HG02981 (cell line): ENCODE results near the gene PHKA2.
"Not testable (repeated sequence)": the region's sequence is repeated elsewhere in the genome, so short reads cannot be mapped to it uniquely, and the experiment has no call there.

Experiments
- ATAC-seq: cut with Tn5 transposase; IDR thresholded peaks from one replicate; pipeline ENCODE4 v1.9.1; 2021; ENCODE audit warnings: mild to moderate bottlenecking, moderate library complexity; ENCODE audit not compliant: unreplicated experiment

Gene PHKA2, protein sequence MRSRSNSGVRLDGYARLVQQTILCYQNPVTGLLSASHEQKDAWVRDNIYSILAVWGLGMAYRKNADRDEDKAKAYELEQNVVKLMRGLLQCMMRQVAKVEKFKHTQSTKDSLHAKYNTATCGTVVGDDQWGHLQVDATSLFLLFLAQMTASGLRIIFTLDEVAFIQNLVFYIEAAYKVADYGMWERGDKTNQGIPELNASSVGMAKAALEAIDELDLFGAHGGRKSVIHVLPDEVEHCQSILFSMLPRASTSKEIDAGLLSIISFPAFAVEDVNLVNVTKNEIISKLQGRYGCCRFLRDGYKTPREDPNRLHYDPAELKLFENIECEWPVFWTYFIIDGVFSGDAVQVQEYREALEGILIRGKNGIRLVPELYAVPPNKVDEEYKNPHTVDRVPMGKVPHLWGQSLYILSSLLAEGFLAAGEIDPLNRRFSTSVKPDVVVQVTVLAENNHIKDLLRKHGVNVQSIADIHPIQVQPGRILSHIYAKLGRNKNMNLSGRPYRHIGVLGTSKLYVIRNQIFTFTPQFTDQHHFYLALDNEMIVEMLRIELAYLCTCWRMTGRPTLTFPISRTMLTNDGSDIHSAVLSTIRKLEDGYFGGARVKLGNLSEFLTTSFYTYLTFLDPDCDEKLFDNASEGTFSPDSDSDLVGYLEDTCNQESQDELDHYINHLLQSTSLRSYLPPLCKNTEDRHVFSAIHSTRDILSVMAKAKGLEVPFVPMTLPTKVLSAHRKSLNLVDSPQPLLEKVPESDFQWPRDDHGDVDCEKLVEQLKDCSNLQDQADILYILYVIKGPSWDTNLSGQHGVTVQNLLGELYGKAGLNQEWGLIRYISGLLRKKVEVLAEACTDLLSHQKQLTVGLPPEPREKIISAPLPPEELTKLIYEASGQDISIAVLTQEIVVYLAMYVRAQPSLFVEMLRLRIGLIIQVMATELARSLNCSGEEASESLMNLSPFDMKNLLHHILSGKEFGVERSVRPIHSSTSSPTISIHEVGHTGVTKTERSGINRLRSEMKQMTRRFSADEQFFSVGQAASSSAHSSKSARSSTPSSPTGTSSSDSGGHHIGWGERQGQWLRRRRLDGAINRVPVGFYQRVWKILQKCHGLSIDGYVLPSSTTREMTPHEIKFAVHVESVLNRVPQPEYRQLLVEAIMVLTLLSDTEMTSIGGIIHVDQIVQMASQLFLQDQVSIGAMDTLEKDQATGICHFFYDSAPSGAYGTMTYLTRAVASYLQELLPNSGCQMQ

DNA sequence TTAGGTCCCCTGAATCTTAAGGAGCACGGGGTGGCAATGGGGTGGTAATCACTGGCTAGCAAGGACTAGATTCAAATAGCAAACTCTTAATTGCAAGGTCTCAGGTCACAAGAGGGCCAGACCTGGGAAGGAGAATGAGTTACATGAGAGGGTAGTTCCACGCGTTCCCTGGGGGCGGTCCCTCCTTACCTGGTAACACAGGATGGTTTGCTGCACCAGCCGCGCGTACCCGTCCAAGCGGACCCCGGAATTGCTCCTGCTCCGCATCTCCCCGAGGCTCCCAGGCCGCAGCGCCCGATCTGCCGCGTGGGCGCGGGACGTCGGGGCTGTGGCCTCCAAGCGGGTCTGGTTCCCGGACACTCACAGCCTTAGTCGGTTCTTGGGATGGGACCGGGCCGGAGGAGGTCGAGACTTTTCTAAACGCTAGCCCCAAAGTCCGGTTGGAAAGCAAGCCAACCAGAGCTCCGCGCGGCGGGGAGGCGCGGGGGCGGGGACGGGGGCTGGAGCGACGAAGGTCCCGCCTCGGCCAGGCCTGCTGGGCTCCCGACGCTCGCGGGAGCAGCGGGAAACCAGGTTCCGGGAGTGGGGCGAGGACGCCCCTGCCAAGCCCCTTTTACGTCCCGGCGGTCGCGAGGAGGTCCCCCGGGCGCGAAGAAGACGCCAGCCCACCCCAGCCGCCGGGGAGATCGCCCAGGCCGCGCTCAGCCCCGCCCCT, at the start of gene PHKA2:
Gene PHKA2, minus strand, starts transcription at position 449 of the 715 bp plus-strand sequence. Its CDS starts 182 bp downstream, at position 267.
- ATAC-seq, result peak; percentile 35

DNA sequence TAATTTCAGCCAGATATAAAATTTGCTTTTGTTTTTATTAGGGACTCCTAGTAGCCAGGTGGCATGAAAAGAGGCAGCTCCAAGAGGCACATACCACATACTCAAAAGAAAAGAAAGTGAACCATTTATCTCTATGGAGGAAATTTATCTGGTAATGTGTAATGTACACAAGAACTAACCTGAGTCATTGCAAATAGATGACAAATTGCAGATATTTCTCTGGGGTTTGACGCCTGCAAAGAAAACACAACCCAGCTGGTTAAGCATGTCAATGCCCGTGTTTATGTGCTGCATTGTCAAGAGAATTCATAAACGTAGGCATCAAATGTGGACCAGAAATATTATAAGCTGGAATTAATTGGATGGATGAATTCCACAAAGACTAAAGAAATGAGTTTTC, 46.9 kb upstream of the PHKA2 start:
- no peak for ATAC-seq

DNA sequence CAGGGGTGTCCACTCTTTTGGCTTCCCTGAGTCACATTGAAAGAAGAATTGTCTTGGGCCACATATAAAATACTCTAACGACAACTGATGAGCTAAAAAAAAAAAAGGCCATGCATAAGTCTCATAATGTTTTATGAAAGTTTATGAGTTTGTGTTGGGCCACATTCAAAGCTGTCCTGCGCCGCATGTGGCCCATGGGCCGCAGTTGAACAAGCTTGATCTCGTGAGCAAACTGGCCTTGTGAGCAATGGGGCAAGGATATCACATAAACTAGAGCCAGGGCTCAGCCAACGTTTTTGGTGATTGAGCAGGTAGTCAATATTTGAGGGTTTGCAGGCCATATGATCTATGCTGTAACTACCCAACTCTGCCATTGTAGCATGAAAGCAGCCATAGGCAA, 44.6 kb upstream of the PHKA2 start:
- ATAC-seq, result no peak

DNA sequence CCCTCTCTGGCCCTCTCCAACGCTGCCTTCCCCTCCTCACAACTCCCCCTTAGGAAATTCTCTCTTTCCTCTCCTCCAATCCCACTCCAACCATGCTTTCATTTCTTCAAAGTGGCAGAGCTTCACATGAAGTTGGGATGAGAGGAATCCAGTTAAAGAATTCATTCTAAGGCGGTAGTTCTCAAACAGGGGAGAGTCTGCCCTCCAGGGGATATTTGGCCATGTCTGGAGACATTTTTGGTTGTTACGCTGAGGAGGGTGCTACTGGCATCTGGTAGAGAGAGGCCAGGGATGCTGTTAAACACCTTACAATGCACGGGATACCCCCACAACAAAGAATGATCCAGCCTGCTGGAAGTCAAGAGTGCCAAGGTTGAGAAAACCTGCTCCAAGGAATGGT, 40.5 kb upstream of the PHKA2 start:
- ATAC-seq, result no peak

DNA sequence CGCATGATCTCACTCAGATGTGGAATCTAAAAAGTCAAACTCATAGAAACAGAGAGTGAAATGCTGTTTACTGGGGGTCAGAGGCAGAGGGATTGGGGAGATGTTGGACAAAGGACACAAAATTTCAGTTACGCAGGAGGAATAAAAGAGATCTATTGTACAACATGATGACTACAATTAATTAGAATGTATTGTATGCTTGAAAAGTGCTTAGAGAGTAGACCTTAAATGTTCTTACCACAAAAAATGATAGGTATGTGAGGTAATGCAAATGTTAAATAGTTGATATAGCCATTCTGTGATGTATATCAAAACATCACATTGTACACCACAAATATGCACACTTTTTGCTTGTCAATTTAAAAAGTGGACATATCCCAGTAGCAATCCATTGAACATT, 36.1 kb upstream of the PHKA2 start:
- no peak for ATAC-seq

DNA sequence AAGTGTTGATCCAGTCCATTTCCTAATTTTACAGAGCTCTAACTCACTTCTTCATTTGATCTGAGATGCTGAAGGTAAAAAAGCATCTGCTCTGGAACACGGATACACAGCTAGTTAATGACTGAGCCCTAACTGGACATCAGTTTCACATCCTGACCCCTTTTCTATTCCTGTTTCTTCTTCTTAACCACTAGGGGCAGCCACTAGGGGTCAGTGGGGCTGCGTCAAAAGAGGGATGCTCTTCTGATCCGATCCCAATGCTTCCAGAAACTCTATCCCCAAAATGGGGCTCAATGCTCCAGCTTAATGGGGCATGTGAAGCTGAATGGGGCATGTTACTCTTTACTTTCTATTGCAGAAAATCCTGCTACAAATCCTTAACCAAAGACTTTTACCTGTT, 33.4 kb upstream of the PHKA2 start:
- ATAC-seq, result no peak

DNA sequence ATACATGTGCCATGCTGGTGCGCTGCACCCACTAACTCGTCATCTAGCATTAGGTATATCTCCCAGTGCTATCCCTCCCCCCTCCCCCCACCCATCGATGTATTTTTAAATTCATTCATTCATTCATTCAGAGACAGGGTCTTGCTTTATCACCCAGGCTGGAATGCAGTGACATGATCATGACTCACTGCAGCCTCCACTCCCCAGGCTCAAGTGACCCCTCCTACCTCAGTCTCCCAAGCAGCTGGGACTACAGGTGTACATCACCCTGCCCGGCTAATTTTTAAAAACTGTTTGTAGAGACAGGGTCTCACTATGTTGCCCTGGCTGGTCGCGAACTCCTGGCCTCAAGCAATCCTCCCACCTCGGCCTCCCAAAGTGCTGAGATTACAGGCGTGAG, 32.7 kb upstream of the PHKA2 start:
- not testable (repeated sequence) for ATAC-seq

DNA sequence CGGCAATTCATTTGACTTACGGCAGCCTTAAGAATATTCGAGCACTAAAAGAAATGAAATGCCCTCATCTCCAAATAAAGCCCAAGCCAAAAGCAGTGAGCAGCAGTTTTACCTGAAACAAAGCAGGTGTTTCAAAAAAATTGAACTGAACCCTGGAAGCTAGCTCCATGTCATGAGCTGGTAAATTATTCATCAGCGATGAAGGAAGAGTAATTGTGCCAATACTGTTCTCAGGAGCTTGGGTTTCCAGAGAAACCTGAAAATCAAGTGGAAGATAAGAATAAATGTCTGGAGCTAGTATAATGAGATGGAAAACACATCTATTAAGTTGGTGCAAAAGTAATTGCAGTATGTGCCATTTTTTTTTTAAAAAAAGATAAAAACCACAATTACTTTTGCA, 24.0 kb upstream of the PHKA2 start:
- no peak for ATAC-seq

DNA sequence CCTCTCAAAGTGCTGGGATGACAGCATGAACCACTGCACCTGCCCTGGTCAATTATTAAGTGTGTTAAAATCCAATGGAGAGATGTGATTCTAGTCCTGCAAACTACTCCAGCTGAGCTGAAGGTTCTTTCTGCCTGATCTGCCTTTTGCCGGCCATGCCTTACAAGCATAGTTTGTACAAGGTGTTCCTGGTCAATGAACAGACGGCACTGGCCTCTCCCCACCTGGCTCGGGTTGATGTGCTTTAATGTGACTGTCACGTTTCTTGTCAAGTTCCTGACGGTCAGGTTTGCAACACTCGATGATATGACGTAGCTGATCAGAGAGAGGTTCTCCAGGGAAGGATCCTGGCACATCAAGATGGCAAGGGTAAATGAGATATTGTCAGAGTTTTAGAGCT, 23.1 kb upstream of the PHKA2 start:
- ATAC-seq, result no peak

DNA sequence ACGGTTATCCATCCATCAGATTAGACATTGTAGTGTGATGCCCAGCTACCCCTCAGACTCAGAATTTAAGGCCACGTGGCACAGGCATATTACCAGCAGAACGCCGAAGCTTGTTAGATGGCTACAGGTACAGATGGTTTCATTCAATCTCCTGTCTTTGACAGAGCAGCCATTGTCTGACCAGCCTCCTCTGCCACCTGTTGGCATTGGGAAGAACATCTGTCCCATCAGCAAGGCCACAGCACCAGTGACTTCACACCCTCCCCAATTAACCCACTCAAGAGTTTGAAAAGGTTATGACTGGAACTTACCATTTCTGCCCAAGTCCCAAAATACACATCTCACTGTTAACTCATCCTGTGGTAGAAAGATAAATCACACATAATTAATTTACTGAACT, 22.0 kb upstream of the PHKA2 start:
- no peak for ATAC-seq

DNA sequence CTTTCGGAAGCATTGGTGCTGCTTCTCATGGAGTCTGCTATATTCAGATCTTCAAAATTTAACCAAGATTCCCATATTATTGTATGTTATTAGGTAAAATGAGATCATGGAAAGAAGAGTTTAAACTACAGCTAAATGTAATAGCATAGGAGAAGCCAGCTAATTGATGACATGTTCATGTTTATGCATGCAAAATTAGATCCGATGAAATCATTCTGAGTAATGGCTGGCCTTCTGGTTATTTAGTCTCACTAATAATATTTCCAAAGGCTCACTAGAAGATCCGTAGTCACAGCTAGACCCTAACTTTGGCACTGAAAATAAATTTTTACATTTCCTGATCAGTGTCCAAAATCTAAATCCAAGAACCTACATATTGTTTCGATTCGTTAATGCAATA, 19.8 kb upstream of the PHKA2 start:
- ATAC-seq, result no peak

DNA sequence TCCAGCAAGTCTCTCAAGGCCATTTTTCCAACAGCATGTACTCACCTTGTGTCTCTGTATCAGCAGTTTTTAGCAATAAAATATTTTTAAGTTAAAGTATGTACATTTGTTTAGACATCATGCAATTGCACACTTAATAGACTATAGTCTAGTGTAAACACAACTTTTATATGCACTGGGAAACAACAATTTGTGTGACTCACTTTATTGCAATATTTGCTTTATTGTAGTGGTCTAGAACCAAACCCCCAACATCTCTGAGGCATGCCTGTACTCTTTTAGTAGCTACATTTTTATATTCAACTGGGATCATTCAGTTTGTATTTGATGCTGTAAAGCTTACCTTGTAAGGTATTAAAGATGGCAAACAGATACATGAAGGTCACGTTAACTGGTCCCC, 14.7 kb upstream of the PHKA2 start:
- ATAC-seq, result no peak

DNA sequence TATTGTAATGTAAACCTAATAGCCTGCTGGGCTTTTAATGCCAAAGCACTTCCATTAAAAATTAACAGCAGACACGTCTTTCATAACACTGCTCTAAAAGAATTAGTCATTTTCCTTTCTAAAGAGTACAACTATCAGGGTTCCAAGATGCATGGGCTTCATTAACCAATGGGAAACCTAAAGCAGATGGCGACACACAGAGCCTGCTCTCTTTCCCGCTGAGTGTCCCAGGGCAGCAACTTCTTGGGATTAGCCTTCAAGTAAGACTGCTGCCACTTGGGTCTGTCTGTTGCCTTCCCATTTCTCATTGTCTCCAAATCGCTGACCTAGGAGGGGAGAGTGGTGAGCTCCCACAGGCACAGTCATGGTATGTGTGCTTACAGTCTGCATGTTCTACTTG, 14.0 kb upstream of the PHKA2 start:
- ATAC-seq, result no peak

DNA sequence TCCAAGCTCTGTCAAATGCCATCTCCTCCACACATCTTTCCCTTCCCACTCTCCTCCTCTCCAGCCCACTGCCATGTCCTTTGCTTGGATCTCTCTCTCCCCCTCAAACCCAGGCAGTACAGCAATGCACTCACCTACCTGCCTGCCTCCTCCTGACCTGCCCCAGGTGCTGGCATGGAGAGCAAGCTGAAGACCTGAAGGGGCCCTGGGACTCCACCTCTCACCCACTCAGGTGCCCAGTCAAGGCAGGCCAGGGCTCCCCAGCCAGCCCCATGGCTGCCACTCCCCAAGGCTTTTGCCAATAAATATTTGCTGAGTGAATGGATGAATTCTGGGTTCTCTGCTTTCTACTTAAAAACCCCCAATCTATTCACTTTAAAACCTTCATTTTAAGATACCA, 12.6 kb upstream of the PHKA2 start:
- ATAC-seq, result no peak

DNA sequence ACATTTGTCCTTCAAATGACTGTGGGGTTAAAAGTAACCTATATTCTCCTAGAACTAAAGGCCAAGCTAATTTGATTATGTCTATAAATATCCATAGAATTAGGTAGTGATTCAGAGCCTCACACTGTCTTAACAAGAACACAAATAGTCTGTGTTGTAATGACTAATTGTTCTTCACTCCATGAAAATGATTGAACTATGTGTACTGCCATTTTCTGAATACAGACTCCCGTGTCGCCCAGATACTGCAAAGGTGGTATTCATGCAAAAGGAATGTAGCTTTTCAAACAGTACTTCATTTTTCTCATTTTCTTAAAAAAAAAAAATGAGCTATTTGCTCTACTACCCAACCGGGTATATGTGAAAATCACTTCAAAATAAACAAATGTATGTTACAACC, 11.3 kb upstream of the PHKA2 start:
- ATAC-seq, result no peak

DNA sequence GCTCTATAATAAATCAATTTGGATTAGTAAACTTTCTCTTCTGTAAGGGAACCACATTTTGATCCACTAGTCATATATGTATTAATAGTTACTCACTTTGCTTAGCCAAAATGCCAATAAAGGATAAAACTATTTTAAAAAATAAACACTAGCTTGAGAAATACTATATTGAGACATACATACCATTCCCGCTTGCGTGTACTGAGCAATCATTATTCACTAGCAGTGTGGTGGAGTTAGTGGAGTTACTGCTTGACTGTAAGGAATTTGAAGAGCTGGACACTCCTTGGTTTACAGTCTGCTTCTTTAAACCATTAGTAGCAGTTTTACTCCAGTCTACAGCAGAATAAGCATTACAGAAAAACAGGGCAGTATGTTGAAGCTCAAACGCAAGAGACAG, 10.8 kb upstream of the PHKA2 start:
- ATAC-seq, result no peak

DNA sequence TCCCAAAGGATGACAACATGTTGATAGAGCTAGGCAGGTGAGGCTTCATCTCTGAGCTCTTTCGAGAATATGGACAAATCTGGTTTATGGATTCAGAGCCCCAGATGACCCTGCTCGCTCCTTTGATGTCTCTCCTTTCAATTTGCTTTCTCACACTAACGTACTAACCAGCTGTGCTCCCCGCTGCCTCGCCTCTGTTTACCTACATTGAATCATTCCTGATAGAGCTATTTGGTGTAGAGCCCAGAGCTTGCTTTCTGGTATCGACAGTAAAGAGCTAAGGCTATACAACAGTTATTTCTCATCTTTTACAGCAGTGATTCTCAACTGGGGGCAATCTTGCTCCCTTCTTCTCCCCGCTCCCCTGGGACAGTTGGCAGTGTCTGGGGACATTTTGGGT, 8.9 kb upstream of the PHKA2 start:
- no peak for ATAC-seq

DNA sequence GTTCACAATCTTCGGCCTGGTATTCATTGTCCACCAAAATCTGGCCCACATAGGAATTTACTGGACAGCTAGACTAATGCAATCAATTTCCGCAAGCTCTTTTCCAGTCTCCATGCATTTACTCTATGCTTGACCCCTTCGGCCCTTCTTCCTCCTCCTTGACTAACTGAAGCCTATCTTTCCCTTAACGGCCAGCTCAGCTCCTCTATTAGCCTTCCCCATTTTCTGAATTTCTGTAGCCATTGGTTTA, 1.2 kb upstream of the PHKA2 start:
- ATAC-seq, result no peak

DNA sequence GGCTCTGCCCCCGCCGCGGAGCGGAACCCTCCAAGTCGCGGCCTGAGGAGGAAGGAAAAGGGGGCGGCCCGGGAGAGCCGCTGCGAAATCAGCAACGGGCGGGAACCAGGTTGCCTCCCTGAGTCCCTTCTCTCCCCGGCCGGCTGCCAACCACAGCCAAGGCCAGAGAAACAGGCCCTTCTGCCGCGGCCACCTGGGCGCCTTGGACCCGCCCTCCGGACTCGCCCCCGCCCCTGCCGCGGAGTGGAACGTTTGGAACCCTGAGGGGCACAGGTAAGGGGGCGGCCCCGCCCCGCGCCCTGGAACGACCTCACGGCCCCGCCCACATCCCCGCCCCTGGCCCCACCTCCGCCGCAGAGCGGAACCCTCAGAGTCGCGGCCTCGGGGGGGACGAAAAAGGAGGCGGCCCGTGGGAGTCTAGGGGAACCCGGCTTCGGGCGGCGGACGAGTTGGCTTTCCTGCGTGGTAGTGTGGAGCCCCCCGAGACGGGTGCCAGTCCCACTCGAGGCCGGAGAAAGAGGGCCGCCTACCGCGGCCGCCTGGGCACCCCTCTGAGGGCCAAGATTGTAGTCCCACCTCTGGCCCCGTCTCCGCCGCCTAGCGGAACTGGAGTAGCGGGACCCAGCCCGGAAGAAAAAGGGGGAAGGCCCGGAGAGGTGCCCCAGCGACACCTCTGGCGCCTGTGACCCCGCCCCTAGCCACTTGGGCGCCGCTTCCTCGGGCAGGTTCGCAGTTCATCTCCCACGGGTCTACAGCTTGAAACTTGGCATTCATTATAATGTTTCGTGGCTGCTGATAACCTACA, 669 bp upstream of the PHKA2 start:
- ATAC-seq, result peak; percentile 85

DNA sequence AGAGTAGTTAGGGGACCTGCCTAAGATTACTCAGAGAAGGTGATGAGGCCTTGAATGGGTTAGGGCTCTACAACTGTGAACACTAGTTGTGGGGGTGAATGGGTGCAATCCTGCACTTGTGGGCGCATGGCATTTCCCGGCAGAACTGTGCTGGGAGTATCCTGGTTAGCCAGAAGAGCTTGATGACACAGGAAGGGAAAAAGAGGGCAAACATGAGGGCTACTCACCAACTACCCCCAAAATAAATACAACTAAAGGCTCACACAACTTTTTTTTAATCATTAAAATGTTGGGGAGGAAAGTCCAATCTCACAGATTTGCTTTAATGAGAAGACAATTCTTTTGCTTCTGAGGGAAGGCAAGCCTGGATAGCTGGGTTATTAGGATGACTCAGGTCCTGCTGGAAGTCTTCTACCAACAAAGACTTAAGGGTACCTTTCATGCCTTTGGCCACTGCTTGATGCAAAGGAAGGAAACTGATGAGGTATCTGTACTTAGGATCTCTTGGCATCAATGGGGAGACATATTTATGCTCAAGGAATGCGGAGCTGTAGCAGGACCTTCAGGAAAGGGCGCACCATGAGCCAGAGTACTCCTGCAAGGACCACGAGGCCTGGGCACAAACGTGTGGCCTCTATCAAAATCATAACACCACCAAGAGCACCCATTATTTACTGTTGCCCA, 2.6 kb downstream of the PHKA2 start:
- no peak for ATAC-seq
